ENCODE data around the gene SBK3. TPM values are rescaled to one million over a fixed set of nuclear protein-coding genes. Genes with fewer than 3 reads are reported as not detected.

The SBK3 gene
- total RNA-seq, 2 experiments from 2014 or later, result 0.34 TPM; not detected in 1

GRCh38 chr19:55581145-55581822 lies 35.9 kb upstream of the SBK3 start:
- no peak for DNase-seq (ENCODE audit: low spot score)

GRCh38 chr19:55580628-55581144 lies 35.3 kb upstream of the SBK3 start, which contains the start of gene ZNF579:
TSS of gene ZNF579 (minus strand) at chr19:55580848. CDS start at chr19:55579639, 1,209 bp downstream.
- no TSS peak for BruUV-seq (replicated peaks)
- Histone ChIP-seq H3K36me3 (ENCODE audit: insufficient read depth, low read length) (peaks cover 19% of the 10 kb centered on the region), H3K9me2 (ENCODE audit: insufficient read depth, low read length) (no peaks in the 10 kb centered on the region), H3K79me2 (ENCODE audit: insufficient read depth, low read depth, low read length) (peaks cover 9% of the 10 kb centered on the region; the same call in 1 of the 2 replicates), H3K4me3 (ENCODE audit: low read depth, low read length, poor library complexity, severe bottlenecking) (peak within 1 kb of the TSS; percentile 88), H2AFZ (ENCODE audit: low read length) (peak within 1 kb of the TSS; percentile 86), H3K4me1 (ENCODE audit: insufficient read depth, low read length, poor library complexity, severe bottlenecking) (peaks cover 16% of the 10 kb centered on the region), H3K27ac (ENCODE audit: low read depth, low read length, poor library complexity, severe bottlenecking) (peak within 1 kb of the TSS; percentile 49), H3K9me3 (ENCODE audit: low read length) (no peaks in the 10 kb centered on the region), H3K4me2 (ENCODE audit: low read length) (peak within 1 kb of the TSS; percentile 91), H4K20me1 (ENCODE audit: insufficient read depth, low read length) (peaks cover 4% of the 10 kb centered on the region; the same call in 1 of the 2 replicates)
- intact Hi-C loops (cut with micrococcal nuclease; ENCODE audit: unreplicated experiment), result loop anchor here (2.0 kb wide), 1 partner anchor 18 kb away; the partner anchor contains the start of gene FIZ1
- POLR2A ChIA-PET, result interaction anchor here (0.7 kb wide), 1 partner anchor 310 kb away, joined by 3 read pairs; no protein-coding TSS in a partner anchor
- DNase-seq (ENCODE audit: low spot score), result peak; percentile 89
- TF ChIP-seq EZH2phosphoT487 (IDR thresholded peaks at IDR 0.05; ENCODE audit: borderline replicate concordance, low read depth, low read length), result no peak
- no peak for TF ChIP-seq CTCF (conservative IDR thresholded peaks at IDR 0.05; ENCODE audit: low read length)
- CTCF ChIA-PET (ENCODE audit: unreplicated experiment), result no interaction called here

More at GRCh38 chr19:55581145-55581822, 35.9 kb upstream of the SBK3 start:
- TF ChIP-seq CTCF (conservative IDR thresholded peaks at IDR 0.05; ENCODE audit: low read length), result no peak
- no peak for TF ChIP-seq EZH2phosphoT487 (IDR thresholded peaks at IDR 0.05; ENCODE audit: borderline replicate concordance, low read depth, low read length)
- peaks cover 9% of the 10 kb centered on the region; the same call in 1 of the 2 replicates for H3K79me2 ChIP-seq (ENCODE audit: insufficient read depth, low read depth, low read length)
- intact Hi-C loops (cut with micrococcal nuclease; ENCODE audit: unreplicated experiment), result loop anchor here (2.0 kb wide), 1 partner anchor 18 kb away; the partner anchor contains the start of gene FIZ1
- peaks cover 4% of the 10 kb centered on the region; the same call in 1 of the 2 replicates for H4K20me1 ChIP-seq (ENCODE audit: insufficient read depth, low read length)
- peak overlapping the region; percentile 91 for H3K4me2 ChIP-seq (ENCODE audit: low read length)
- ChIA-PET CTCF (ENCODE audit: unreplicated experiment) (no interaction called here), POLR2A (interaction anchor here (0.7 kb wide), 1 partner anchor 310 kb away, joined by 3 read pairs; no protein-coding TSS in a partner anchor)
- no TSS peak for BruUV-seq (replicated peaks)
- H3K27ac ChIP-seq (ENCODE audit: low read depth, low read length, poor library complexity, severe bottlenecking), result peak overlapping the region; percentile 49
- peak overlapping the region; percentile 88 for H3K4me3 ChIP-seq (ENCODE audit: low read depth, low read length, poor library complexity, severe bottlenecking)
- H3K9me2 ChIP-seq (ENCODE audit: insufficient read depth, low read length), result no peaks in the 10 kb centered on the region
- peak overlapping the region; percentile 86 for H2AFZ ChIP-seq (ENCODE audit: low read length)
- peaks cover 22% of the 10 kb centered on the region for H3K4me1 ChIP-seq (ENCODE audit: insufficient read depth, low read length, poor library complexity, severe bottlenecking)
- H3K9me3 ChIP-seq (ENCODE audit: low read length), result no peaks in the 10 kb centered on the region
- peaks cover 15% of the 10 kb centered on the region for H3K36me3 ChIP-seq (ENCODE audit: insufficient read depth, low read length)
